ENCODE data around the gene KRTAP10-10.
"Not testable (repeated sequence)": the region's sequence is repeated elsewhere in the genome, so short reads cannot be mapped to it uniquely, and the experiment has no call there.

KRTAP10-10 gene

DNA sequence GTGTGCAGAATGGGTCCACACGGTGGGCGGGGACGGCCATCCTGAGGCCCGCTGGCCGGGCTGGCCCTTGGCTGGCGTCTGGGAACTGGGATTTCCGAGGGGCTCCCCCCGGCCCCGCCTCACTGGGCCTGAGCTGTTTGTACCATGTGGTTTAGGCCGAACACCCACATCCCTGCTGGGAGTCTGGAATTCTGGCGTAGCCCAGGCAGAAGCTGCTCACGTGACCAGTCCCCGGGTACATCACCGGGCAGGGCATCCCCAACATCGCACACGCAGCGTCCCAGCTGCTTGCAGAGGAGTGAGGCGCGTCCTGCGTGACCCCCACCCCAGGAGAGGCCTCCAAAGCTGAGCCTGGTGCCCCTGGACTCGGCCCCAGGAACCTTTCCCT is 34.7 kb upstream of the KRTAP10-10 start:
- no peak for DNase-seq (ENCODE audit: low spot score)

DNA sequence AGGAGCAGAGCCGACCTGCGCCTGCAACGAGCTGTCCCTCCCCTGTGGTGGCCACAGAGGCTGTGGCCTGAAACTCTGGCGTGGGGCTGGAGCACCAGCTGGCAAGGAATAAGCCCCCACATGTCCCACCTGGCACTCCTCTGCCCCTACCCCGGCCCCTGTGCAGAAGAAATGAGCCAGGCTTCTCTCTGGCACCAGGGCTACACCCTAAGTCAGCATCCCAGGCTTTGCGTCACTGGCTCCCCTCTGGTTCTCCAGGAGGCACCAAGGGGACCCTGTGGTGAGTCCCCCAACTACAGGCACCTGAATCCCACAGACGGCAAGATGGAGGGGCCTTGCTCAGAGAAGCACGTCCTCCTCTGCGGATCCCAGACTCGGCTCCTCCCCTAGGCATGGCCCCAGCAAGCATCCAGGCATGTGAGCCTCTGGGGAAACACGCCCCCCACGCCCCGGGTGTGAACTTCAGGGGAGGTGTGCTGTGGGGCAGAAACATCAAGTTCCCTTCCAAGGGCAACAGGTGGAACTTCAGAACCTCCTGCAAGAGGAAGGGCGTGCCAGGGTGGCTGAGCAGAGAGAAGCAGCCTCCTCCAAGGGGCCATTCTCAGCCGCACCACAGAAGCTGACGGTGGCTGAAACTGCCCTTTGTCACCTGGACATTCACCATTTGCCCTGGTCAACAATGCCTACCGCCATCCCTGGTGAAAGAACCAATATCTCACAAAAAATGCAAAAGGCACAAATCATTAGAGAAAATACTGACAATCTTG is 33.9 kb upstream of the KRTAP10-10 start:
- DNase-seq (ENCODE audit: low spot score) = no peak

DNA sequence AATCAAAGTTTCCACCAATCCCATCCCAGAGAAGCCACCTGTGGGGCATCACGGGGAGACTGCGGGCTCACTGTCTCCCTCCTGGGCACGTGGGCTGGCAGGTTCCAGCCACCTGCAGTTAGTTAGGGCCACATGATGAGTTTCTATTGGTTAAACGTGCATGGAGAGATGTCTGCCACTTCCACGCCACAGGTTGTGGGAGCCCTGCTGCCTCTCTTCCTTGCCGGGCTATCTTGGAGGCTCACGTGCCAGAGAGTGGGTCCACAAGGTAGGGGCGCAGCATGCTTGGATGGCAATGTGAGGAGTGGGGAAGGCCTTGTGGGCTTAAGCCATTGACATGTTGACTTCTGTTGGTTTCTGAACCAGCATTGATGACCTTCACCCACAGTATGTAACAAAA is 33.2 kb upstream of the KRTAP10-10 start:
- no peak for DNase-seq (ENCODE audit: low spot score)

DNA sequence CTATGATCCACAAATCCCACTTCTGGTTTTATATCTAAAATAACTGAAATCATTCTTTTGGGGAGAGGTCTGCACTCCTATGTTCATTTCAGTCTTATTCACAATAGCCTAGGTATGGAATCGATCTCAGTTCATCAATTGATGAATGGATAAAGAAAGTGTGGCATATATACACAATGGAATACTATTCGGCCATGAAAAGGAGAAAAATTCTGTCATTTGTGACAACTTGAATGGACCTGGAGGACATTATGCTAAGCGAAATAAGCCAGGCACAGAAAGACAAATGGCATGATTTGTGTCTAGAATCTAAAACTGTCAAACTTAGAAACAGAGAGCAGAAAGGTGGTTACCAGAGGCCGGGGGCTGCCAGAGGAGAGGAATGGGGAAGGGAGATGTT is 30.7 kb upstream of the KRTAP10-10 start:
- no peak for DNase-seq (ENCODE audit: low spot score)

DNA sequence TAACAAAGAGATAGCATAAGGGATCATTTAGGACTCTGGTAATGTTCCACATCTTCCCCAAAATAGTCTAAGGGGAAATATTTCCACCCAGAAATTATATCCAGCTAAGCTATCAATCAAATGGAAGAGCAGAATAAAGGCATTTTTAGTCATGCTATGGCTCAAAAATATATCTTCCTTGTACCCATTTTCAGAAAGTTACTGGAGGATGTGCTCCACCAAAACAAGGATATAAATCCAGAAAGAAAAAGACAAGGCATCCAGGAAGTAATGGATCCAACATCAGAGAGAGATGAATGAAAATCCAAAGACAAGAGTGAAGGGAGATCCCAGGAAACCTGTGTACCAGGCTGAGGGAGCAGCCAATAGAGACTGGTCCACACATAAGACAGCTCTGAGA is 28.0 kb upstream of the KRTAP10-10 start:
- DNase-seq (ENCODE audit: low spot score) = no peak

DNA sequence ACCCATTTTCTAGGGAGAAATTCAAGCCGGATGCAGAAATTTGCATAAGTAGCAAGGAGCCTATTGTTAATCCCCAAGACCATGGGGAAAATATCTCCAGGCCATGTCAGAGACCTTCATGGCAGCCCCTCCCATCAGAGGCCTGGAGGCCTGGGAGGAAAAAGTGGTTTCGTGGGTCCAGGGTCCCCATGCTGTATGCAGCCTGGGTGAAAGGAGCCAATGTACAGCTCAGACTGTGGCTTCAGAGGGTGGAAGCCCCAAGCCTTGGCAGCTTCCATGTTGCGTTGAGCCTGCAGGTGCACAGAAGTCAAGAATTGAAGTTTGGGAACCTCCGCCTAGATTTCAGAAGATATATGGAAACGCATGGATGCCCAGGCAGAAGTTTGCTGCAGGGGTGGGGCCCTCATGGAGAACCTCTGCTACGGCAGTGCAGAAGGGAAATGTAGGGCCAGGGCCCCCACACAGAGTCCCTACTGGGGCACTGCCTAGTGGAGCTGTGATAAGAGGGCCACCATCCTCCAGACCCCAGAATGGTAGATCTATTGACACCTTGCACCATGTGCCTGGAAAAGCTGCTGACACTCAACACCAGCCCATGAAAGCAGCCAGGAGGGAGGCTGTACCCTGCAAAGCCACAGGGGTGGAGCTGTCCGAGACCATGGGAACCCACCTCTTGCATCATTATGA is 26.9 kb upstream of the KRTAP10-10 start:
- DNase-seq (ENCODE audit: low spot score) = not testable (repeated sequence)

DNA sequence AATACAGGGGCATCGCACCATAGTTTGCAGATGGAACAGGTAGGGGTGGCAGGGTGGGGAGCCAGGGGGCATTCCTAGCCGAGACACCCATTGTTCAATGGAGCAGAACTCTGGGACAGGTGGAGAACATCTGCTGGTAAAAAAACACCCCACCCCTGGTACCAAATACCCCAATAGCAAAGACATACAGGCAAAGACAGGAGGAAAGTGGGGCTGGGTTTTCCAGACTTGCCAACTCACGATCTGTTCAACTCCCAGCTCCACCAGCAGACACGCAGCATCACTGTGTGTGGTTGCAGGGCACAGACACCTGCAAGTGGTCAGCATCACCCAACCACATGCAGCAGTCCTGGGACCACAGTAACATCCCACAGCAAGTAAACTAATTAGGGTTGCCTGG is 25.6 kb upstream of the KRTAP10-10 start:
- no peak for DNase-seq (ENCODE audit: low spot score)

DNA sequence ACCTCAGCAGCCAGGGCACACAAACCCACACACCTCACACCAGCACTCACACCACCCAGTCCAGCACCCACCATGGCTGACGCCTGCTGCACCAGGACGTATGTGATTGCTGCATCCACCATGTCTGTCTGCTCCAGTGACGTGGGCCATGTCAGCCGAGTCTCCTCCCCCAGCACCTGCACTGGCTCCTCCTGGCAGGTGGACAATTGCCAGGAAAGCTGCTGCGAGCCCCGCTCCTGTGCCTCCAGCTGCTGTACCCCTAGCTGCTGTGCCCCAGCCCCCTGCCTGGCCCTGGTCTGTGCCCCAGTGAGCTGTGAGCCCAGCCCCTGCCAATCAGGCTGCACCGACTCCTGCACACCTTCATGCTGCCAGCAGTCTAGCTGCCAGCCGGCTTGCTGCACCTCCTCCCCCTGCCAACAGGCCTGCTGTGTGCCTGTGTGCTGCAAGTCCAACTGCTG is 25.1 kb upstream of the KRTAP10-10 start, which contains the start of gene KRTAP10-8:
Gene KRTAP10-8 (plus strand): TSS at position 51 of the 458 bp plus-strand sequence. CDS start 22 bp downstream, at position 73.
- DNase-seq (ENCODE audit: low spot score) = no peak

DNA sequence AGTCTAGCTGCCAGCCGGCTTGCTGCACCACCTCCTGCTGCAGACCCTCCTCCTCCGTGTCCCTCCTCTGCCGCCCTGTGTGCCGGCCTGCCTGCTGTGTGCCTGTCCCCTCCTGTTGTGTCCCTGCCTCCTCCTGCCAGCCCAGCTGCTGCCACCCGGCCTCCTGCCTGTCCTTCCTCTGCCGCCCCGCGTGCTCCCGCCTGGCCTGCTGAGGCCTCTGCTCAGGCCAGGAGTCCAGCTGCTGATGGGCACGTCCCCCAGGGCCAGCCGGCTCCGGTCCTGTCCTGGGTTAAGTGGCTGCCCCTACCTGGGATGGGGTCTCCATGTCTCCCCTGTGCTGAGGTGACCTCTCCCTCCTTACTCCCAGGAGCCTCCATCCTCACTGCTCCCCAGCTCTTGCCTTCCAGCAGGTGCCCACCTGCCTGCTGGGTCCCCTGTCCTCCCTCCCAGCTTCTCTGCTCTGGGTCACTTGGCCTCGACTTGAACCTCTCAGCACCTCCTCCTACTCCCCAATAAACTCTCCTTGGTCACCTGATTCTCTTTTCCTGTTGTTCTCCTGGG is 24.4 kb upstream of the KRTAP10-10 start:
- no peak for DNase-seq (ENCODE audit: low spot score)

DNA sequence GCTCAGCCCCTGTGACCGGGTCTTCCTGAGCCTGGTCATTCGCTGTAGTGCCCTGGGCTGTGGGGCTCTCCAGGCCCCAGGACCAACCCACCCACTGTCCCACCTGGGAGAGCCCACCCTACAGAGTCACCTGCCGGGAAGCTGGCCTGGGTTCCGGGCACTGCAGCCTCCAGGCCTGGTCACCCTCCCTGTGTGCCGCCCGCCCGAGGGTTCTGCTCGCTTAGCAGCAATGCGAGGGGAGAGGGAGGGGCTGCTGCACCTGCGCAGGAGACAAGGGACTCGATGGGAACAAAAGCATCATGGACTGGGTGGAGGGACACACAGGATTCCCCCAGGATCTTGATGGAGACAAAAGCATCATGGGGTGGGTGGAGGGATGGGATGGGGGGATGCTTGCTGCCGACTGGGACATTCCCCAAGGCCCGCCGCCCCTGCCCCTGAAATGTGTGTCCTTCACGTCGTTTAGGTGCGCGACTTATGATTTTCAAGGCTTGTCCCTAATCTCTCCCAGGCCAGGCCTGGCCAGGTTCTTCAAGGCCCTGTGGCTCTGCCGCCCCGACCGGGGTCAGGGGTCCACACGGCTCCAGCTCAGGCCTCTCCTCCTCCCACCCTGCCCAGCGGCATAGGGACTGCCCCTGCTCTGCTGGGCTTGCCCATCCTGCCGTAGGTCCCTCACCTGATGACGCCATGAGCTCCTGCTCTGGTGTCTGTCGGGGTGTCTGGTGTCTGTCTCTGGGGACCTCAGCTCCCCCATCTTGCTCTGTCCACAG is 23.6 kb upstream of the KRTAP10-10 start:
- no peak for DNase-seq (ENCODE audit: low spot score)

DNA sequence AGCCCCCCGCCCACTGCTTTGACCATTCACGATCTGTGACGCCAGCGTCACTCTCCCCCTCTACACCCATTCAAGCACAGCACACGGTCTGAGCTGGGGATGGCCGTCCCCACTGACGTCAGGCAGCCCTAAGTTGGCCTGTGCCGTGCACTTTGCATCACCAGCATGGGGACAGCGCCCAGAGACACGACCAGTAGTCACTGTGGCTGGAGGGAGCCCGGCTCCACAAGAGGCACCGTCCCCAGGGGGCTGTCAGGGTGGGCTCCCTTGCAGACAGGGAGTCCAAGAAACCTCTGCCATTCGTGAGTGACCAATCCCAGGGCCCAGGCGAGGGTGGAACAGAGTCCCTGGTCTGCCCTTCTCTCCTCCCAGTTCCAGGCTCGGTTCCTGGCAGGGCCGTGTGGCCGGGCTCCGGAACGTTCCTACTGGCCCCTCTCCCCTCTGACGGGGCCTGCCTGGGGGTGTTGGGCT is 23.0 kb upstream of the KRTAP10-10 start:
- no peak for DNase-seq (ENCODE audit: low spot score)

DNA sequence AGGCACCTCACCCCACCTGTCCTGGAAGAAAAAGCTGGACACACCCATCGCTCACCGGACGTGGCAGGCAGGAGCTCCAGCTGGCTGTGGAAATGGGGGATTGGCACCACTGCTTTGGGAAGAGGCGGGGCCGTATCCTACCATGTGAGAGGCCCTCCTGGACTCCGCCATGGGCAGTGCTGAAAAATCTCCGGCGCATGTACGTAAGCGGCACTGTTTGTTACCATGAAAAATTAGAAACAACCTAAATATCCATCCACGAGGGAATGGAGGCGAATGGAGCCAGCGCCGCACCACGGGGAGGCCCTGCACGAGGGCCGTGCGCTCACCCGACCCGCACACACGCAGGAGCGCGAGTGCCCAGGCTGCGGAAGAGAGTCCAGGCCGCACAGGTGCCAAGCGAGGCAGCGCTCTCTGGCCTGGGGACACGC is 22.2 kb upstream of the KRTAP10-10 start:
- DNase-seq (ENCODE audit: low spot score) = no peak

DNA sequence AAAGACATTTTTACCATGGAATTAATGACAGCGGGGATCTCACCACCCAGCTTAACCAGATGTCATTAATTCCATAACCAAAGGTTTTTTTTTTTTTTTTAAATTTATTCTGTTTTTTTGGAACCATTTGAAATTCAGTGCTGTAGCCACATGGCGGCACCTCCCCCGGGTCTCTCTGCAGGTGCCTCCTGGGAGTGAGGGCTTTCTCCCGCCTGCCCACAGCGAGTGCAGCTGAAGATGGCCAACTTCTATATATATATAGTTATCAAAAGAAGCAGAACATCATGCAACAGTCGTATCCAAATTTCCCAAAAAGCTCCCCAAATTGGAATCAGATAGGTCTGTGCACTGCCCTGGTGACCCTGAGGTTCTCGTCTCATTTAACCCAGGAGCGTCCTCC is 21.7 kb upstream of the KRTAP10-10 start:
- DNase-seq (ENCODE audit: low spot score) = no peak

DNA sequence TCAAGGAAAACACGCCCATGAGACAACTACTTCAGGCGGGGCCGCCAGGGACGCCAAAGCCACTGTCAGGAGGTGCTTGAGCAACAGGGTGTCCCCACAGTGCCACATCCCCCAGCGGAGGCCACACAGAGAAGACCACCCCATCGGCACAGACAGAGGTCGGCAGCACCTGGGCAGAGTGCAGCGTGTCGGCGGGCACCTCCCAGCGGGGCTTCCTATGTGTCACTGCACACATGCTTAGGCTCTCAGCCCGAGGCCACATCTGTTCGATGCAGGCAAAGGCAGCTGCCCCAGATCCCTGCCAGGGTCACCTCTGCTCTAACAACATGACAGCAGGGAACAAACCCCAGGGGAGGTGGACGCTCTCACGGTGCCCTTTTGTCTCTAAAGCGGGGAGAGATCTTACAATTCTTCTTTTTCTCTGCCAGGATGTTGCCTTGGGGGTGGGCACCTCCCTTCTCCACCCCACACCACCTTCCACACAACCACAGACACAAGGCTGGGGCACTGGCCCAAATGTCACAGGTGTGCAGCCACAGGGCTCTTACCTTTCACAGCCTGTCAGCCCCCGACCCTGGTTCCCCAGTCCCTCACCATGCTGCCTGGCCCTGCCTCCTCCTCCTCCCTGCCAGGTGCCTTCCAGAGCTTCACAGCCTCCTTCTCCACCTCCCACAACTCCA is 21.1 kb upstream of the KRTAP10-10 start:
- DNase-seq (ENCODE audit: low spot score) = no peak

DNA sequence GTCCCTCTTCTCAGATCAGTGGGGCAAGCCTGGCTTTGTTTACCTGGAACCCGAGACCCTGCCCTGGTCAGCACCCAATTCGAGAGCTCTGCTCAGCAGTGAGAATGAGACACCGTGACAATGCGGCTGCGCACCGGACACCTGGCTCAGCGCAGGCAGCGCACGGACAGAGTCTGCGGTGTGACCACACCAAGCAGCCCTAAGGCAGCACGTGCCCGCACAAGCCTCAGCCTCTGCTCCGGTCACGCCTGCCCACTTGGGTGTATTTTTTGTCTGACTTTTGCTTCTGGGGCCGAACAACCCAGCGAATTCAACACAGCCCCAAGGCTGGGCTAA is 20.6 kb upstream of the KRTAP10-10 start:
- DNase-seq (ENCODE audit: low spot score) = no peak

DNA sequence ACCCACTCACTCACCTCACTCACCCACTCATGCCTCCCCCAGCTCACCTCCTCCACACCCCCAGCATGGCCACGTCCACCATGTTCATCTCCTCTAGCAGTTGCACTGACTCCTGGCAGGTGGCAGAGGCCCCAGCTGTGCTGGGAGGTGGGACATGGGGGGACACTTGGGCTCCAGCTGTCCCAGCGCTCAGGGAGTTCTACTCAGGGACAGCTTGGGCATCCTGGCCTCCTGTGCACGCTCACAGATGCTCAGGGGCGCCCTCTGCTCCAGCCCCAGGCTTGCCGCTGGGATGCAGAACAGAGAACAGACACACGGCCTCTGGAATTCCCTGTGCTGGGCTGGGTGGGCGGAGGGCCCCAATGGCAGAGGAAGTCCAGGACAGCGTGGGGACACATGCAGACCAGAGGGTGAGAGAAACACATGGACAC is 20.1 kb upstream of the KRTAP10-10 start:
- DNase-seq (ENCODE audit: low spot score) = no peak

DNA sequence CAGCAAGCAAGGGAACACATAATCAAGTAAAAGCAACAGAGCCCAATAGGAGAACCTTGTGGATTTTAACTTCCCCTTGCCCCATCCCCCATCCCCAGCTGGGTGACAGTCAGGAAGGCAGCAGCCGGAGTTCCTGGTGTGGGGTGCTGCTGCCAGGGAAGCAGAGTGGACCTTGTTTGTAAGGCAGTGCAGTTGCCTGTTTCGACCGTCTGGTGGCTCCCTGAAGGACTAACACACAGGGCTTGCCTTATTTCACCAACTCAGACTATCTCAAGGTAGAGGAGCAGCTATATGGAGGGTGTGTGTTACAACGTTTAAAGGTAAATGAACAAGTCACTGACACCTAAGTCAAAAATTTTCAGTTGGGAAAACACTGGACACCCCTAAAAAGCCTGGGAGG is 18.7 kb upstream of the KRTAP10-10 start:
- DNase-seq (ENCODE audit: low spot score) = no peak

DNA sequence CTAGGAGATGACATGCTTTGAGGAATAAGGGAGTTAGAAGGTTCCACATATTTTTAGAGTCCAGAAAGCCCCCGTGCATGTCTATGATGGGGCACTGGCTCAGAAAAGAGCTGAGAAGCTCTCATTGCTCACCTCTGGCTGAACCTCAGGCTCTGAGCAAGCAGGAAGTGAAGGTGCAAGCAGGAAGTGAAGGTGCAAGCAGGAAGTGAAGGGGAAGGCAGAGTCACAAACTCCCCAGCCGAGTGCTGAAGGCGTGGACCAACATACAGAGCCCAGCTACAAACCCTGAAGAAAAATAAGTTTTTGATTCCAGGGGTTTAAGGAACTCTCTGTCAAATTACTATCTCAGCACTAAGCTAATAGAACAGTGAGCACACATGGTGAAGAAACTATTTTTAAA is 18.2 kb upstream of the KRTAP10-10 start:
- peak; percentile 79 for DNase-seq (ENCODE audit: low spot score)

DNA sequence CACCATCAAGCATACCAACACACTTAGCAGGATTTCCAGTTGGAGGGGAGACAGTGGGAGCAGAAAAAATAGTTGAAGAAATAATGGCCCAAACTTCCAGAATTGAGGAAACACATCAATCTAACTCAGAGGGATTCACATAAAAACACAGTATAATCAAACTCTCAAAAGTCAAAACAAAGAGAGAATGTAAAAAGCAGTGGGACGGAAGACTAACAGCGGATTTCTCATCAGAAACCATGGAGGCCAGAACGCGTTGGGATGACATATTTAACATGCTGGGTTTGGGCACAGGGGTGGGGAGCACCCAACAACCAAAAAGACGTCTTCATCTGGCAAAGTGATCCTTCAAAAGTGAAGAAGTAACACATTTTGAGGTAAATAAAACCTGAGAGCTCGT is 17.3 kb upstream of the KRTAP10-10 start:
- no peak for DNase-seq (ENCODE audit: low spot score)

DNA sequence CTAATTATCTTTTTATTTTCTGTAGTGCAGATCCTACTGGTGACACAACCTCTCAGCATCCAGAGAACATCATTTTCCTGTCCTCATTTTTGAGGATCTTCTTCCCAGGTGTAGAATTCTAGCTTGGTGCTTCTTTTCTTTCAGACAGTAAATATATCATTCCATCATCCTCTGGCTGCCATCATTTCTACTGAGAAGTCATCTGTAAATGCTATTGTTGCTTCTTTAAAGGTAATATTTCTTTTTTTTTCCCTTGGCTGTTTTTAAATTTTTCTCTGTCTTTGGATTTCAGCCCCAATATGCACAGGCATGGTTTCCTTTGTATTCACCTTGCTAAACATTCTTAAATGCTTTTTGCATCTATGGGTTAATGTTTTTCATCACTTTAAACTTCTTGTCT is 13.6 kb upstream of the KRTAP10-10 start:
- DNase-seq (ENCODE audit: low spot score) = no peak

DNA sequence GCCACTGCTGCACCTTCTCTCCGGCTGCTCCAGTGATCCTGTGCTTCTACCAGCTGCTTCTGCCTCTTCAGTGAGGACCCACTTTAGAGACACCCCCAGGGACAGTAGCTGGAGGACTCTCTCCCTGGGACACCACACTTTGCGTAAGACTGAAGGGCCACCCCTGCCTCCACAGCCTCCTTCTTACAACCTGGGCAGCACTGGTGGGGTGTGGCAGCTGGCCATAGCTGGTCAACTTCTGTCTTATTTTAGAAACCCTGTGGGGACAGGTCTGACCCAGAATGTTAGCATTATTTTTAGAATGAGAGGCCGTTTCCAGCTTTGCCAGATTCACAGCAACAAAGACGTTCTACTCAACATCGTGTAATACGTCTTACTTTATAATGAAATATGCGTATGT is 11.4 kb upstream of the KRTAP10-10 start:
- no peak for DNase-seq (ENCODE audit: low spot score)

DNA sequence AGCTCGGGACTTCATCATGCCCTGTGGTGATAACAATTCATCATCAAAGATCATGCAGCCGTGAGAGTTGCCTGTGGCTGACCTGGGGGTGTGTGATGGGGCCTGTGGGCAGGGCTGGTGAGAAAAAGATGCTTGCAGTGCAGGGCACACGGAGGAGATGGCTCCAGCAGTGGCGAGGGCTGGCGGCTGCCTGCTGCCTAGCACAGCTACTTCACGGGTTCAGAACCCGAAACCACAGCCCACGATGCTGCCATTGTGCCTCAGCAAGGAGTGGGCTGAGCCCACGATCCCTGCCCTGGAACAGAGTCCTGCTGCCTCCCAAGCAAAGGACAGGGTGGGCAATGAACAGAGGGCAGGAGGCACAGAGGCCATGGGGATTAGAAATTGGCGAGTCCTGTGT is 10.9 kb upstream of the KRTAP10-10 start:
- DNase-seq (ENCODE audit: low spot score) = no peak
